Measurements from ENCODE around the gene DIAPH2. TPM values are rescaled to one million over a fixed set of nuclear protein-coding genes. Genes with fewer than 3 reads are reported as not detected.
"Not testable (repeated sequence)": the region's sequence is repeated elsewhere in the genome, so short reads cannot be mapped to it uniquely, and the experiment has no call there.

The DIAPH2 gene
- total RNA-seq, 1 donor from 2014 or later = 3.8 TPM

DNA sequence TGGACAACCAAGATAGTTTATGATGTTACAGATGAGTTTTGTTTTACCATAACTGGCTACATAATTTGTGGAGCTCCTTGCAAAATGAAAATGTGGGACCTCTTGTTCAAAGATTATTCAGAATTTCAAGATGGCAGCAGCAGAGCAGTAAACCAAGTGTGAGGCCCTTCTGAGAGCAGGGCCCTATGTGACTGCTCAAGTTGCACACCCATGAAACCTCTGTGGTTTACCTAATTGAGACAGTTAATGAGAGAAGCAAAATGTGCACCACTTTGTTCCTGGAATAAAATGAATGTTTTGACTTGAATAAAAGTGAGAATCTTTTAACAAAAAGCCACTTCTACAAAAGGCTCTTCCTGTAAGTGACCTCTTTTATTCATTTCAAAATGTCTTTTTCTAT is 718.3 kb downstream of the DIAPH2 start:
- TF ChIP-seq, protein P1, sequence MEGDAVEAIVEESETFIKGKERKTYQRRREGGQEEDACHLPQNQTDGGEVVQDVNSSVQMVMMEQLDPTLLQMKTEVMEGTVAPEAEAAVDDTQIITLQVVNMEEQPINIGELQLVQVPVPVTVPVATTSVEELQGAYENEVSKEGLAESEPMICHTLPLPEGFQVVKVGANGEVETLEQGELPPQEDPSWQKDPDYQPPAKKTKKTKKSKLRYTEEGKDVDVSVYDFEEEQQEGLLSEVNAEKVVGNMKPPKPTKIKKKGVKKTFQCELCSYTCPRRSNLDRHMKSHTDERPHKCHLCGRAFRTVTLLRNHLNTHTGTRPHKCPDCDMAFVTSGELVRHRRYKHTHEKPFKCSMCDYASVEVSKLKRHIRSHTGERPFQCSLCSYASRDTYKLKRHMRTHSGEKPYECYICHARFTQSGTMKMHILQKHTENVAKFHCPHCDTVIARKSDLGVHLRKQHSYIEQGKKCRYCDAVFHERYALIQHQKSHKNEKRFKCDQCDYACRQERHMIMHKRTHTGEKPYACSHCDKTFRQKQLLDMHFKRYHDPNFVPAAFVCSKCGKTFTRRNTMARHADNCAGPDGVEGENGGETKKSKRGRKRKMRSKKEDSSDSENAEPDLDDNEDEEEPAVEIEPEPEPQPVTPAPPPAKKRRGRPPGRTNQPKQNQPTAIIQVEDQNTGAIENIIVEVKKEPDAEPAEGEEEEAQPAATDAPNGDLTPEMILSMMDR (IDR thresholded peaks at IDR 0.05; ENCODE audit: partially characterized antibody, unreplicated experiment) = no peak
- DNase-seq = no peak
- Mint-ChIP-seq H3K4me3 (ENCODE audit: unreplicated experiment) (no peak overlapping the region), H3K4me1 (ENCODE audit: low read depth, unreplicated experiment) (no peaks in the 10 kb centered on the region), H3K36me3 (ENCODE audit: unreplicated experiment) (no peaks in the 10 kb centered on the region), H3K27me3 (ENCODE audit: unreplicated experiment) (no peaks in the 10 kb centered on the region), H3K9me3 (ENCODE audit: unreplicated experiment) (no peaks in the 10 kb centered on the region), H3K27ac (ENCODE audit: unreplicated experiment) (no peak overlapping the region)

DNA sequence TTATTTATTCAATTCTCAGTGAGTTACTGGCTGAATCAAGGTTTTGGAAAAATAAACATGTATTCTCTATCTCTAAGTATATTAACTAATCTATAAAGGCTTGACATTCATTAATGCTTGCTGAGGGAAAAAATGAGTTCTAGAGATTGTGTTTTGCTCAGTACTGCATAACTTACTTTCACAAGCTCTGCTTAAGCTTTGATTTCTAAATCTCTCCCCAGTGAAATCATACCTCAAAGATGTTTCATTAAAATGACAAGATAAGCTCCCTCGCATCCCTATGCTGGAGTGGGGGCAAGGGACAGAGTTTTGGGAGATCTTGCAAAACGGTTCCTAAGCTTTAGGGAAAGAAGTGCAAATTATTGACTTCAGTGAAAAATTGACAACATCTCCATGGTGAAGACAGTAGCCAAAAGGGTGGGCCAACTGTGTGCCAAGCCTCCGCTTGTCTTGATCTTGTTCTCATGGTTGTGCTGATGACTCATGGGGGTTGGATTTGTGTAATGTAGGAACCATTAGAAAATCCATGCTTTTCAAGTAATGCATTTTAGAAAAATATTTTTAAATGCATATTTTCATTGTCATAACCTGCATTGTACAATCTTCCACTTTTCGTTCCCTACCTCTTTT is 720.5 kb downstream of the DIAPH2 start:
- H3K36me3 Mint-ChIP-seq (ENCODE audit: unreplicated experiment) = no peaks in the 10 kb centered on the region
- no peaks in the 10 kb centered on the region for H3K9me3 Mint-ChIP-seq (ENCODE audit: unreplicated experiment)
- no peaks in the 10 kb centered on the region for H3K27me3 Mint-ChIP-seq (ENCODE audit: unreplicated experiment)
- DNase-seq = no peak
- no peak overlapping the region for H3K4me3 Mint-ChIP-seq (ENCODE audit: unreplicated experiment)
- TF ChIP-seq, protein P1 (IDR thresholded peaks at IDR 0.05; ENCODE audit: partially characterized antibody, unreplicated experiment) = no peak
- no peak overlapping the region for H3K27ac Mint-ChIP-seq (ENCODE audit: unreplicated experiment)
- no peaks in the 10 kb centered on the region for H3K4me1 Mint-ChIP-seq (ENCODE audit: low read depth, unreplicated experiment)

DNA sequence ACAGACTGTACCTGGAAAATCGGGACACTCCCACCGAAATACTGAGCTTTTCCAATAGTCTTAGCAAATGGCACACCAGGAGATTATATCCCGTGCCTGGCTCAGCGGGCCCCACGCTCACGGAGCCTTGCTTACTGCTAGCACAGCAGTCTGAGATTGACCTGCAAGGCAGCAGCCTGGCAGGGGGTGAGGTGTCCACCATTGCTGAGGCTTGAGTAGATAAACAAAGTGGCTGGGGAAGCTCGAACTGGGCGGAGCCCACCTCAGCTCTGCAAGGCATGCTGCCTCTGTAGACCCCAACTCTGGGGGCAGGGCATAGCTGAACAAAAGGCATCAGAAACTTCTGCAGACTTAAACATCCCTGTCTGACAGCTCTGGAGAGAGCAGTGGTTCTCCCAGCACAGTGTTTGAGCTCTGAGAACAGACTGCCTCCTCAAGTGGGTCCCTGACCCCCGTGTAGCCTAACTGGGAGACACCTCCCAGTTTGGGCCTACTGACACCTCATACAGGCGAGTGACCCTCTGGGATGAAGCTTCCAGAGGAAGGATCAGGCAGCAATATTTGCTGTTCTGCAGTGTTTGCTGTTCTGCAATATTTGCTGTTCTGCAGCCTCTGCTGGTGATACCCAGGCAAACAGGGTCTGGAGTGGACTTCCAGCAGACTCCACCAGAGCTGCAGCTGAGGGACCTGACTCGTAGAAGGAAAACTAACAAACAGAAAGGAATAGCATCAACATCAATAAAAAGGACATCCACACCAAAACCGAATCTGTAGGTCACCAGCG is 725.2 kb downstream of the DIAPH2 start:
- not testable (repeated sequence) for H3K27ac Mint-ChIP-seq (ENCODE audit: unreplicated experiment); H3K4me3 Mint-ChIP-seq (ENCODE audit: unreplicated experiment); H3K27me3 Mint-ChIP-seq (ENCODE audit: unreplicated experiment); H3K36me3 Mint-ChIP-seq (ENCODE audit: unreplicated experiment); DNase-seq; H3K9me3 Mint-ChIP-seq (ENCODE audit: unreplicated experiment); H3K4me1 Mint-ChIP-seq (ENCODE audit: low read depth, unreplicated experiment)

DNA sequence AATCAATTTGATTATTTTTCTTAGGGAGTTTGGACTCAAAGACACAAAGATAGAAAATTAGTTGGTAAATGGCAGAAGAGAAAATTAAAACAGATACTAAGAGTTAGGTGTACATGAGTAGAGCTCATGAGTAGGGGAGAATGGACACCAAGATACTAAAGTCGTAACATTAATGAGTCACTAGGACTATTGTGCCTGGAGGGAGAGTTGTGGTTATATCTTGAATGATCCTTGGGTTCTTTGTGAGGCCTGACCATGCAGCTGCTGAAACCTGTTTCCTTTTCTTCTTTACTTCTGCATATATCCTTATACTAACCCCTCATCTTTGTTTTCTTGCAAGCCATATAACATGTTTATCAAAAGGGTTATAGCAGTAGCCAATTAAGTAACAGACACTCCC is 731.8 kb downstream of the DIAPH2 start:
- Mint-ChIP-seq H3K27ac (ENCODE audit: unreplicated experiment) (no peak overlapping the region), H3K4me1 (ENCODE audit: low read depth, unreplicated experiment) (no peaks in the 10 kb centered on the region), H3K36me3 (ENCODE audit: unreplicated experiment) (no peaks in the 10 kb centered on the region), H3K27me3 (ENCODE audit: unreplicated experiment) (no peaks in the 10 kb centered on the region), H3K9me3 (ENCODE audit: unreplicated experiment) (no peaks in the 10 kb centered on the region), H3K4me3 (ENCODE audit: unreplicated experiment) (no peak overlapping the region)
- TF ChIP-seq, protein P1 (IDR thresholded peaks at IDR 0.05; ENCODE audit: partially characterized antibody, unreplicated experiment) = no peak
- DNase-seq = no peak

DNA sequence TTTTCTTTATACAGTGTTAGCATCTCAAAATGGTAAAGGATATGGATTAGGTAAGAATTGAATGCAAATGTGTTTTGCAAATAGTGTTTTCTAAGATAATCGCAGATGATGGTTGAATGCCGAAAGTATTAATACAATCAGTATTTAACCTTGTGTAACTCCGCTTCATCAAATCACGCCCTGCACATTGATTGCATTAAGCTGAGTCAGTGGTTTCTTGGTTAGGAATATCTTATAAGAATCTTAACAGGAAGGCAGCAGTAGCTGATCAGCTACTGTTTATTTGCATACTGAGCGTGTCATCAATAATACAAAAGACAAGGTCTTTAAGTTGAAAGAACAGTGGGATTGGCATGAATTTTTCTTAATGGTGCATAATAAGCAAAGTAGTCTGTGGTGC is 744.5 kb downstream of the DIAPH2 start:
- Mint-ChIP-seq H3K4me3 (ENCODE audit: unreplicated experiment) (no peak overlapping the region), H3K9me3 (ENCODE audit: unreplicated experiment) (no peaks in the 10 kb centered on the region), H3K27me3 (ENCODE audit: unreplicated experiment) (no peaks in the 10 kb centered on the region), H3K36me3 (ENCODE audit: unreplicated experiment) (no peaks in the 10 kb centered on the region), H3K4me1 (ENCODE audit: low read depth, unreplicated experiment) (no peaks in the 10 kb centered on the region), H3K27ac (ENCODE audit: unreplicated experiment) (no peak overlapping the region)
- TF ChIP-seq, protein P1 (IDR thresholded peaks at IDR 0.05; ENCODE audit: partially characterized antibody, unreplicated experiment) = no peak
- no peak for DNase-seq

All from glutamatergic neuron (in vitro differentiated cells).